HG02798 (cell line): ENCODE data around the gene ZNF319.
A peak's percentile ranks its signal among the peaks of the same experiment; 100 is the strongest.

Experiments used
- ATAC-seq: cut with Tn5 transposase; IDR thresholded peaks from one replicate; pipeline ENCODE4 v1.9.1; 2021; ENCODE audit warnings: mild to moderate bottlenecking; ENCODE audit not compliant: unreplicated experiment, poor library complexity

ZNF319 gene

GRCh38 chr16:57999366-57999970 is 1.0 kb downstream of the ZNF319 start:
- ATAC-seq: no peak

GRCh38 chr16:57998992-57999365 is 1.5 kb downstream of the ZNF319 start:
- ATAC-seq: no peak

- no peak for ATAC-seq
These were observed 2.0 kb downstream of the ZNF319 start for GRCh38 chr16:57998486-57998885.

- no peak for ATAC-seq
These were observed 2.8 kb downstream of the ZNF319 start for GRCh38 chr16:57997528-57998265.

GRCh38 chr16:57997176-57997527 is 3.3 kb downstream of the ZNF319 start:
- no peak for ATAC-seq

GRCh38 chr16:57996406-57997175 is 3.9 kb downstream of the ZNF319 start:
- ATAC-seq: no peak

GRCh38 chr16:57995721-57996405 is 4.6 kb downstream of the ZNF319 start:
- ATAC-seq: no peak

- ATAC-seq: peak; percentile 44
These were observed 5.7 kb downstream of the ZNF319 start for GRCh38 chr16:57994778-57995177.

- no peak for ATAC-seq
These were observed 6.1 kb downstream of the ZNF319 start for GRCh38 chr16:57994361-57994760.

- no peak for ATAC-seq
These were observed 6.6 kb downstream of the ZNF319 start for GRCh38 chr16:57993897-57994296.

- ATAC-seq: no peak
These were observed 7.0 kb downstream of the ZNF319 start for GRCh38 chr16:57993438-57993837.

- no peak for ATAC-seq
These were observed 8.4 kb downstream of the ZNF319 start for GRCh38 chr16:57992084-57992483.

- ATAC-seq: no peak
These were observed 8.9 kb downstream of the ZNF319 start for GRCh38 chr16:57991551-57992059.

- ATAC-seq: no peak
These were observed 11.5 kb downstream of the ZNF319 start for GRCh38 chr16:57988929-57989328.

GRCh38 chr16:57987441-57988177 is 12.9 kb downstream of the ZNF319 start:
- no peak for ATAC-seq

- ATAC-seq: no peak
These were observed 14.3 kb downstream of the ZNF319 start for GRCh38 chr16:57986196-57986595.

- peak; percentile 12 for ATAC-seq
These were observed 15.0 kb downstream of the ZNF319 start for GRCh38 chr16:57985204-57986181.

GRCh38 chr16:57984443-57985203 is 15.8 kb downstream of the ZNF319 start:
- ATAC-seq: peak; percentile 77
